ENCODE data around the gene RAB6B.

DNA sequence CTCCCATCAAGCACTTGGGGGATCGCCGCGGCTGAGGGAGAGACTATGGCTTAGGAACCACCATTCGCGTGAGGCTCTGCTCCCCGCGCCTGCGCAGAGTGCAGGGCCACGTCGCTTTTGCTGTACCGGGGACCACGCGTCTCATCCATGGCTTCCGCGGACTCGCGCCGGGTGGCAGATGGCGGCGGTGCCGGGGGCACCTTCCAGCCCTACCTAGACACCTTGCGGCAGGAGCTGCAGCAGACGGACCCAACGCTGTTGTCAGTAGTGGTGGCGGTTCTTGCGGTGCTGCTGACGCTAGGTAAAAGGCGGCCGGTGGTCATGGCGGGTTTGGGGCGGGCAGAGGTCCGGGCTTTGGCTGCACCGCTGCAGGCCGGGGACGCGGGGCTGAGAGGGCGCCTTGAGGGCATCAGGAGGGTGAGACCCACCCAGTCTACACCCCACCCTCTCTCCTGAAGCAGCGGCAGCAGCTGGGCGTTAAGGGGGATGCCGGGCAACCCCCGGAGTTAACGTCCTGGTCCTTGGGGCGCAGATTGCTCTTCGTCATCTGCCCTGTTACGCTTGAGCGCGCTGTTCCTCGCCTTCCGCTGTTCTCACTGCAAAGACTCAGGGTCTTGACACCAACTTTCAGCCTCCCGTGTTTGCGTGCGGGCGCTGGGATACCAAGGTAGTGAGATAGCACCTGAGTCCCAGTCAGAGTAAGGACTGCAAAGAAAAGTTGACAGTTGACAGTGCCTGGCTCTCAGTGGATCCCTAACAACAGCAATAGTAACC lies 89.8 kb downstream of the RAB6B start, which contains the start of gene SRPRB:
- TF ChIP-seq POLR2AphosphoS5 (IDR thresholded peaks at IDR 0.05) (peak; percentile 81 to 89), CTCF (IDR thresholded peaks at IDR 0.05) (no peak), POLR2A (IDR thresholded peaks at IDR 0.05; ENCODE audit: low read depth) (no peak), EP300 (IDR thresholded peaks at IDR 0.05) (no peak)
